Pons (tissue), 1 donor: ENCODE measurements around the gene FAM193B.
"Not testable (repeated sequence)": the region's sequence is repeated elsewhere in the genome, so short reads cannot be mapped to it uniquely, and the experiment has no call there.

Experiments
- DNase-seq: peaks from one replicate; pipeline ENCODE4 v3.0.0-alpha.2; 2016; ENCODE audit warnings: low spot score

Gene FAM193B

DNA sequence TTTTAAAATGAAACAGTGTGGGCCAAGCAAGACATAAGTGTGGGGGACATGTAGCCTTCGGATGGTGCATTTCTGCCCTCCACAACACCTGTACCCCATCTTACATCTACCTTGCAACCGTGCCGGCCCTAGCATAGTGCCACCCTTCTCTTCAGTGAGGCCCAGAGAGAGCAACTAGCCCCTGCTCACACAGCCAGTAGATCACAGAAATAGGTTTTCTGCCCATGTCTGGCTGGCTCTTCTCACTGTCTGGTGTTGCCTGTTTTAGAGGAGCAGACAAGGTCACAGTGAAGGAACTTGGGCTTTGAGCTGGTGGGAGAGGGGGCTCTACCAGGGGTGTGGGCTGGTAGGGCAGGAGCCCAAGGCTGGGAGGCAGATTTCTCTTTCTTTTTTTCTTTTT lies 68.1 kb downstream of the FAM193B start:
- no peak for DNase-seq

DNA sequence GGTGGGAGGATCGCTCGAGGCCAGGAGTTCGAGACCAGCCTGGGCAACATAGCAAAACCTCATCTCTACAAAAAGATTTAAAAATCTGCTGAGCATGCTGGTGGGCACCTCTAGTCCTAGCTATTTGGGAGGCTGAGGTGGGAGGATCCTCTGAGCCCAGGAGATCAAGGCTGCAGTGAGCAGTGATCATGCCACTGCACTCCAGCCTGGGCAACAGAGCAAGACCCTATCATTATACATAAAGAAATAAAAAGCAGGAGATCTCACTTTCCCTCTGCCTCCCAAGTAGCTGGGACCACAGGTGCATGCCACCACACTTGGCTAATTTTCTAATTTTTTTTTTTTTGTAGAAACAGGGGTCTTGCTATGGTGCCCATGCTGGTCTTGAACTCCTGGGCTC lies 68.6 kb downstream of the FAM193B start:
- not testable (repeated sequence) for DNase-seq

DNA sequence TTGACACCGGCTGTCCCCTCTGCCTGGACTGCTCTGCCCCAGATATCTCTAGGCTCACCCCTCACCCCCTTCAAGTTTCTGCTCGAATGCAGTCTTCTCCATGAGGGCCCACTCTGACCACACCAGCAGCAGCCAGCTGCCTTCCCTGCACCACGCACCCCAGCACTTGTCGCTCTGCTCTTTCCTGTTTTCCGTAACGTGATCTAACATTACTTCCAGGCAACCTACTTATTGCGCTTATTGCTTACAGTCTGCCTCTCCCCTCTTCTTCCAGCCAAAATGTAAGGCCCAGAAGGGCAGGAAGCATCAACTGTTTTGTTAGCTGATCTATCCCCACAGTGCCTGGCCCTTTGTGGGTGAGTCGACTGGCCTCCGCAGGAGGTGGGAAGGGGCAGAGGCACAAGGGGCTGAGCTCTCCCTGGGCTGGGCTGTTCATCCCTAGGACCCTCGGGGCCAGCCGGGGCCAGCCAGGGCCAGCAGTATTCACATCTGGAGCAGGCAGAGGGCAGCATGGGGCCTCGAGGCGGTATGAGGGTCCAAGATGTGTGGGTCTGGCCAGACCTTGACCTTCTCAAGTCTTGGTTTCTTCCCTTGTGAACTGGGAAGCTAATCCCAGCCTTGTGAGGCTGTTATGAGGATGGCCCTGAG lies 69.3 kb downstream of the FAM193B start:
- DNase-seq: no peak

DNA sequence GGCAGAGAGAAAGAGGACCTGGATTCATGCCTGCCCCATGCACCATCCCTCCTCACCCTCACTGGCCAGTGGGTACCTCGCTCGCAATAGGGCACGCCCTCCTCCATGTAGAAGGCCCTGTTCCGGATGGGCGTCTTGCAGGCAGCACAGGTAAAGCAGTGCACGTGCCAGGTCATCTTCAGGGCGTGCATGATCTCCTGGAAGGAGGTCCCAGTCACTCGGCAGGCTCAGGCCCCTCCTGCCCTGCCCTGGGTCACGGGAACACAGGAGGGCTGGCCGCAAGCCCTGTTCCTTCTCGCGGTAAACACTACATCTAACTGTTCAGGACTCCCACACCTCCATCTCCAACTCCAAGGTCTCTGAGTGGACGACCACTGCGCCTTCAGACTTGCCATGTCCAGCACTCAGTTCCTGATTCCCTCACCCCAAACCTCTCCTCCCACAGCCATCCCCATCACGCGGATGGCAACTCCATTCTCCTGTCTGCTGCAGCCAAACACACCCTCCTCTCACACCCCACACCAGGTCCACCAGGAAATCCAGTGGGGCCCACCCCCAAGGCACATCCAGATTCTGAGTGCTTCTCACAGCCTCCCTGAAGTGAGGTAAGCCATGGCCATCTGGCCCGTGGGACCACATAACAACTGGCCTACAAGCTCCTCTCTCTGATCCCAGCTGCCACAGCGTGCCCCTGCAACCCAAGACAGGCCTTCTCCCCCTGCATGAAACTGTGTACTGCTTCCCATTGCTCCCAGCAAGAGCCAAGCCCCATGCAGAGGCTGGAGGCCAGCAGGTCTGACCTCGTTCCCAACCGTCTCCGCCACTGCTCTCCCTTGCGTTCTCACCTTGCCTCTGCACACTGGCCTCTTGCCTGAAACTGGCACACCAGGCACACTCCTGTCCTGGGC lies 70.1 kb downstream of the FAM193B start:
- no peak for DNase-seq

DNA sequence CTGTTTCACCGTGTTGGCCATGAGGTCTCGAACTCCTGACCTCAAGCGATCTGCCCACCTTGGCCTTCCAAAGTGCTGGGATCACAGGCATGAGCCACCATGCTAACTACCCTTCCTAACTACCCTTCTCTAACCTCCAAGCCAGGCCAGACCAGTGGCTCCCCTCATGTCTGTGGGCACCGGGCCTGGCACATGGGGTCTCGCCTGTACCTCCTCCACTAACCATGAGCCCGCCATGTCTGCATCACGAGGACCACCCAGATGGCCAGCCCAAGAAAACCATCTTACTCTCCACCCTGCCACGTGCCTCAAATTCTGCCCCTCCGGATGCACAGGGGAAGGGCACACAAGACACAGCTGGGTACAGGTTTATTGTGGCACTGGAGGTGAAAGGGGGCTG lies 71.3 kb downstream of the FAM193B start:
- no peak for DNase-seq

DNA sequence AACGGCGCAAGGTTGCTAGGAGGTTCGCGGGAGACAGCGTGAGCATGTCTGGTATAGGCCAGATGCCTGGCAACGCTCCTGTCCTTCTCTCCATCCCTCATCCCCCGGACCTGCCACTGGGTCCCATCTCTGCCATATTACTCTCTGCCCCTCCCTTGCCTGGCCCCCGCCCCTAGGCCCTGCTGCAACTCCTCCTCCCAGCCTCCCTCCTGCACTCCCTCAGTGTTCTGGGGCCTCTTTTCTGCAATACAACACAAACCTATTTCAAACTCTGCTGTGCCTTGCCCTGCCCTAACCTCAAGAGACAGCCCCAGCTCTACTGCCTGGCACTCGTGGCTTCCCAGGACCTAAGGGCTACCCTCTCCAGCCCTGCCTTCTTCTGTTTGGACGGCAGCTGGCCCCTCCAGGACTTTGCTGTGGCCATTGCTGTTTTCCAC lies 72.0 kb downstream of the FAM193B start:
- no peak for DNase-seq

DNA sequence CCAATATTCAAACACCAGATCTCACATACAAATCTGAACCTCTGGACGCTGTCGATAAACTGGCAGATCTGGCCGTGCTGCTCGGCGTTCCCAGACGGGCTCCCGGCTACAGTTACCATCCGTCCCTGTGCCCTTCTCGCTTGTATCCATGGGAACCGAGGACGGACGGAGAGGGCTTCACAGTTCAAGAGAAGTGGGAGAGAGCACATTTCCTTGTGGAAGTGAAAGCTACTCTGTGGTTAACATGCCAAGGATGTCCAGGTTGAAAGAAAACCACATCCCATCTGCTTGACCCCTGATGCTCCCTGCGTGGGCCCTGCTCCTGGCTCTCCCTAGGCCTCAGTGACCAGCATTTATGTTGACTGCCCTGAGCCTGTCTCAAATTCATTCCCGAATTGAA lies 74.6 kb downstream of the FAM193B start:
- no peak for DNase-seq

DNA sequence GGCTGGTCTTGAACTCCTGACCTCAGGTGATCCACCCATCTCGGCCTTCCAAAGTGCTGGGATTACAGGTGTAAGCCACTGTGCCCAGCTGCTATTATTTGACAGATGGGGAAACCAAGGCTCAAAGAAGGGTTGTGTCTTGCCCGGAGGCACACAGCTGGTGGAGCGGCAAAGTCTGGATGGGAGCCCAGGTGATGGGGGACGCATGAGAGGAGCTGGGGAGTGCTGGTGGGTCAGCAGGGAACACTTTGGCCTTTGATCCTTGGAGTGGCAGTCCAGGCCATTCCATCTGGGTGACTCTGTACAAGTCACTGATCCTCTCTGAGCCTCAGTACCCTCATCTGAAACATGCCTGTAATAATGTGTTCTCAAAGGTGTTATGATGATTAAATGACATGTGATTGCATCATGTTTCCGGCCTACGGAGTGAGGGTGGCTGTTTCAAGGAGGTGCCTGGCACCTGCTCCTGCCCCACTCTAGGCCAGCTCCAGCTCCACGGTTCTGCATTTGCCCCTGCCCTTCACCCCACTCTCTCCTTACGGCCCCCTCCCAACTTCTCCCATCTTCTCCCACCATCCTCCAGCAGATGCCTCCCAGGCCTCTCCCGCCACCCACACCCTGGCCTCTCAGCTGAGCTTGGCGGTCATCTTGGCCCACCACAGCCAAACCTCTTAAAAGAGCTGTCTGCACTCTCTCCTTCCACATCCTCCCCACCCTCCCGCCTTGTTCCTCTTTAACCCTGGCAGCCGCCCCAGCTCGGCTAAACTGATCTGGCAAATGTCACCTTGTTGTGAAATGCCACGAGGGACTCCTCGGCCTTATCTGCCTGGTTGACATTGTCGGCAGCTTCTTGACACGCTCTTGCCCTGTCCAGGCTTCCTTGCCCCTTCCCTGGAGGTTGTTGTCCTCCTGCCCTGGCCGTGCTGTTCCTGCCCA lies 75.4 kb downstream of the FAM193B start:
- peak; percentile 55 for DNase-seq

DNA sequence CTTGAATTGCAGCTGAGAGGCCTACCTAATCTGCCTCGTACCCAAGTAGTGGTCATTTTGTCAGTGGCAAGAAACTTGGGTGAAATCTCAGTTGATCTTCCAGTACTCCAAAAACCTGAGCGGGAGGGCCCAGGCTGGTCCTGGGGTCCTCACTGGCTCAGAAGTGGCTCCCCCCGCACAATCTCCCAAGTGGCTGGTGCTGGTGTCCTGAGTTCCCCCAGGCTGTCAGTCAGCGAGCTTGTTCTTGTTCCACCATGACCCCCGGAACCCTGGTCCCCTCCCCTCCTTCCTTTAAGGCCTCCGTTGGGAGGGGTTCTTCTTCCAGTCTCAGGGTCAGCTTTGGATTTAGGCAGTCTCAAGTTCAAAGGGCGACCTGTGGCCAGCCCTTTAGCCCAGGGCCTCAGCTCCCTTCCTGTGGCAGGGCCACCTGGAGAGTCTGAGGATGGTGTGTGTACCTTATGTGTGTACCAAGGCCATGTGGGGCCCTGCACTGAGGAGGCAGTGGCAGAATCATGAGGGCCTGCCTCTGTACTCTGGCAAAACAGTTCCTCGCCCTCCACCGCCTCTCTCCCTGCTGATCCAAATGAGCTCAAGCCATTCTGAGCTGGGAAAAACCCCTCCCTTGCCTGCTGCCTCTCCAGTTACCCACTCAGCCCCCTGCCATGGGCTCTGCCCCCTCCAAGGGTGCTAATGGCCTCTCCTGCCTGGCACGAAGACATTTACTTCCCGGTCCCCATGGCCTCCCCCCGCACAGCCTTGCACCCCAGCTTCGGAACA lies 76.5 kb downstream of the FAM193B start:
- no peak for DNase-seq

DNA sequence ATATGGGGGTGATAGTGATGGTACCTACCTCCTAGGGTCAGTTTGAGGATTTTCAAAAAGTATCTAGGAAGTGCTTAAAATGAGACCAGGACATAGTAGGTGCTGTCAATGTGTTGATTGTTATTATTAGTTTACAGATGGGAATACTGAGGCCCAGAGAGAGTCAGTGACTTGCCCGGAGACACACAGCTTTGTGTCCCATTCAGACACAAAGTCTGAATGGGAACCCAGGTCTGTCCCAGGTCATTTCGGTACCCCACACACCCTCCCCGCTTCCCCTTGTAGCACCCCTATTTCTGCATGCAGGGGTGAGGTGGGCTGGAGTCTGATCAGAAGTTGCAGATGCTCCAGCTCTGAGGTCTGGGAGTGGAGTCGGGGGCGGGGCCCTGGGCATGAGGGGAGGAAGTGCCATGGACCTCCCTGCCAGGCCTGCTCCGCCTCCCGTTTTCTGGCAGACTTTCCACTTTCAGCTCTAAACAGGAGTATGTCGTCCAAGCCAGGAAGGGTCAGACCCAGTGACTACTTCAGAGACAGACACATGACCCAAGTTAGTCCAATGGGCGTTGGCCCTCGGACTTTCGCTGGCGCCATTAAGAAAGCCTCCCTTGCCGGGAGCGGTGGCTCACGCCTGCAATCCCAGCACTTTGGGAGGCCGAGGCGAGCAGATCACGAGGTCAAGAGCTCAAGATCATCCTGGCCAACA lies 77.7 kb downstream of the FAM193B start:
- DNase-seq: no peak

DNA sequence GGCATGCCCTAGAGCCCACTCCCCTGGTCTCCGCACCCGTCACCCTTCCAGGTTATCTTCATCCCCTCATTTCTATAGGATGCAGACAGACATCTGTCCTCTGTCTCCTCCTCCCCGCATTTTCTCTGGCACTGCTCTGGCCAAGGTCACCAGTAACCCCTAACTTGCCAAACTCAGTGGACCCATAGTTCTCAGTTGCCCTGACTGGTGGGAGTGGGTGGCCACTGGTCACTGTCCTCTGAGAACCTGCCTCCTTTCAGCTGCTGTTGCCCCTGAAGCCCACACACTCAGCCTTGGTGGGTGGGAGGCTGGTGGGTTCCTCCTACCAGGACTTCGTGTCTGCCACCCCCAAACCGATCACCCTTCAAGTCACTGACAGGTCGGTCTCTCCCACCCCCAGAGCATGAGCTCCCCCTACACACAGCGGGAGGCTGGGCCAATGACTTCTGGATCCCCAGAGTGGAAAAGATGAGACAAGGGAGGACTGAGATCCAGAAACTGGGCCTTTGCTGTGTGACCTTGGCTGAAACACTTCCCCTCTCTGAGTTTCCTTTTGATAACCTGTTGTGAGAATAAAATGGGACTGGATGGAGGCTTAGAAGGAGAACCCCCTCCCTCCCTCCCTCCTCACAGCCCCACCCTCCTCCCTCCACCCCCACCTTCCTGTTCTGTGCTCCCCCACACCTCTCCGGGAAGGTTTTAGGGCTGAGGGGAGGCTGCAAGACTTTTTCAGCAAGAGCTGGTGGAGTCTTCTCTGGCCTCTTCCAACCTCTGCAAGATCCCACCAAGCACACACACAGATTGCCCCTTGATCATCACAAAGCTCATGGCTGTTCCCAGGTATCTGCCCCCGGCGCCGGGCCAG lies 78.6 kb downstream of the FAM193B start:
- no peak for DNase-seq

DNA sequence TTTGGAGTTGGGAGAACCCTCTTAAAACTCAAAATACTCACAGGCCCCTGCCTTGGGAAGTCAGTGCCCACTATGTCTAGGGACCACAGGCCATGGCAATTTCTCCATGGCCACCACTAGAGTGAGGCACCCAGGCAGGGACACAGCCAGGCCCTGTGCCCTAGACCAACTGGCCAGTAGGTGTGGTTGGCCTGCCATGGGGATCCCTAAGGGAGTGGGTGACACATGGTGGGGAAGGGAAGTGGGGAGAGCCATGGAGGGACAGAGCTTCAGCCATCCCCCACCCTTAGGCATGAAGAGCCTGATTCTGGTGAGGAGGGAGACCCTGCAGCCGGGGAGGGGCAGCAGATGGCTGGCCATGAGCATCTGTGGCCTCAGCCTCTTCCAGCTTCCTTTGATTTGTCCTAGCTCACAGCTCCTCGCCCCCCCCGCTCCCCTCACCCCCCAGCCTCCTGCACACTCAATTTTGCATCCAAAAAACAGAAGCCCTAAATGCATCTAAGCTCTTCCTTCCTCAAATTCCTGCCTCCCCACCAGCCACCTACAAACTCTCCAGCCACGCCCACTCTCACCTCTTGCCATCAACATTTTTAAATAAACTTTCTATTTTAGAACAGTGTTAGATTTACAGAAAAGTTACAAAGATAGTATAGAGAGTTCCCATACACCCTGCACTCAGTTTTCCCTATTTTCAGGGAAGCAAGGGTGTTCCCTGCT lies 79.4 kb downstream of the FAM193B start:
- DNase-seq: no peak

DNA sequence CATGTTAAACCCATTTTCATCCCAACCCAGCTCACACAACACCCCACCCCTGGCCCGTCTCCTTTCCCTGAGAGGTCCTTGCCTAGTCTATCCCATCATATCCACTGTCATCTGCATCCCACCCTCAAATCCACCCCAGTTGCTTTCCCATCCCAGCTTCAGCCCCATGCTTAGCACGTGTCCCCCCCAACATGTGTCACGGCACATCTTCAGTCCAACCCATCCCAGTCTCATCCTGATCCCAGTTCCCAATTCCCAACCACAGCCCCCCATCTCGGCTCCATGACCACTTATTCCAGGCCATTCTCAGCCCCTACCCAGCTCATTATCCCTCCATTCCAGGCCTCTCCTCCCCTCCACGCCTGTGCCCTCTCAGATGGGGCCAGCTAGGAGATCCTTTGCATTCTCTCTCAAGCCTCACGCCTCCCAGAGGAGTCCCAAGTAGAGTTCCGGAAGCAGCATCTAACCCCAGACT lies 80.3 kb downstream of the FAM193B start:
- no peak for DNase-seq

DNA sequence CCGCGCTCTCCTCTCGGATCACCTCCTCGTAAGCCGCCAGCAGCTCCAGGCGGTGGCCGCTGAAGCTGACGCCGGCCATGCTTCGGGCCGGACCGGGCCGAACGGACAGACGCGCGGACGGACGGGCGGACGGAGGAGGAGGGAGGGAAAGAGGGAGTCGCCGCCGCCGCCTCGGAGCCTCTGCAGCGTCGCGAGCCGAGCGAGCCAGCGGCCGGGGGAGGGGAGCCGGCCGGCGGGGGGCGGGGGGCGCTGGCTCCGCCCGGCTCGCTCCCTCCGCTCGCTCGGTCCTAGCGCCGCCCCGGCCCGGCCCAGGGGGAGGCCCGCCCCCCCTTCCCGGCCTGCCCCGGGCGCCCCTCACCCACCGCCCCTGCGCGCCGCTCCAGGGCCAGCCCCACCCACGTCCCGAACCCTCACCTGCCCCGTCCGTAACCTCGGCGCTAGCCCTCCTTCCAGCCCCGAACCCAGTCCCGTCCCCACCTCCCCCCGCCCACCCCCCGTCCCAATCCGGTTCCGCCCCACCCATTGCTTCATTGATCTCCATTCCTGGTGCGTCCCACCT lies 80.8 kb downstream of the FAM193B start, which contains the start of gene DBN1:
TSS of gene DBN1 (minus strand) at position 192 of the 559 bp plus-strand sequence. CDS start at position 79, 113 bp downstream.
- no peak for DNase-seq

DNA sequence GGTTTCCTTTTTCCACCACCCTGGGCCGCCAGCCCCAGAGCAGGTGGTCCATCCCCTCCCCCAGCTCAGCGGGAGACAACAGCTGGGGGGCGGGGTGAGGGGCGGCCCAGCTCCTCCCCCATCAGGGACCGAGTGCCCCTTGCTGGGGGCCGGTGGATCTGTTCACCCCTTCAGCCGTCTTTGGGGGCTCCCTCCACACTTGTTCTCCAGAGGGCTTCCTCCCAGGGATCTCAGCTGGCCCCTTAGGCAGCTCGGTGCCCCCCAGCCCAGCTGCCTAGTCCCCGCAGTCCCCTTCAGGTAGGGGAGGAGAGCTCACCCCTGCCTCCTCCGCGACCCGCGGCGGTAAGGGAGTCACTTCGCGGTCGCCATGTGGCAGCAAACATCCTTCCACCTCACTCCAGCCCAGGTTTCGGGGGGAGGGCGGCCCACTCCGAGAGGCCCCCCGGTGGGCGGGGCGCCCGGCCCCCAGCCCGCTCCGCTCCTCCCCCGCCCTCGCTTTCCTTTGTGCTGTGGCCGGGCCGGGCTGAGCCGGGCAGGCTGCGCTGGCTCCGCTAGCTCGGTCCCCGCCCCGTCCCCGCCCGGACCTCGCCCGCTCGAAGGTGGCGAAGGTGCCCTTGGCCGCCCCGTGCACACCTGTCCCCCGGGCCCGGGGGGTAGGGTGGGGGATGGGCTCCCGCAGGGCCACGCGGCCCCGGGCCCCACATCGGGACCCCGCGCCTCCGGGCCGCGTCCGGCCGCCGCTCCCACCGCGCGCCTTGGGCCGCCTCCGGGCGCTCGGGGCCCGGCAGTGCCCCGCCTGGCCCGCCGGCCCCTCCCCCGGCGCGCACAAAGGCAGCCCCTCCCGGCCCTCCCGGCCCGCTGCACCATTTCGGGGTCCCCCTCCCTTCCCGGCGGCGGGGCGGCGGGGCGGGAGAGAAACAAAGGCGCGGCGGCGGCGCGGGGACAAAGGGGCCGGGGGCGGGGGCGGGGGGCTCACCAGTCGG lies 81.6 kb downstream of the FAM193B start:
- DNase-seq: no peak

DNA sequence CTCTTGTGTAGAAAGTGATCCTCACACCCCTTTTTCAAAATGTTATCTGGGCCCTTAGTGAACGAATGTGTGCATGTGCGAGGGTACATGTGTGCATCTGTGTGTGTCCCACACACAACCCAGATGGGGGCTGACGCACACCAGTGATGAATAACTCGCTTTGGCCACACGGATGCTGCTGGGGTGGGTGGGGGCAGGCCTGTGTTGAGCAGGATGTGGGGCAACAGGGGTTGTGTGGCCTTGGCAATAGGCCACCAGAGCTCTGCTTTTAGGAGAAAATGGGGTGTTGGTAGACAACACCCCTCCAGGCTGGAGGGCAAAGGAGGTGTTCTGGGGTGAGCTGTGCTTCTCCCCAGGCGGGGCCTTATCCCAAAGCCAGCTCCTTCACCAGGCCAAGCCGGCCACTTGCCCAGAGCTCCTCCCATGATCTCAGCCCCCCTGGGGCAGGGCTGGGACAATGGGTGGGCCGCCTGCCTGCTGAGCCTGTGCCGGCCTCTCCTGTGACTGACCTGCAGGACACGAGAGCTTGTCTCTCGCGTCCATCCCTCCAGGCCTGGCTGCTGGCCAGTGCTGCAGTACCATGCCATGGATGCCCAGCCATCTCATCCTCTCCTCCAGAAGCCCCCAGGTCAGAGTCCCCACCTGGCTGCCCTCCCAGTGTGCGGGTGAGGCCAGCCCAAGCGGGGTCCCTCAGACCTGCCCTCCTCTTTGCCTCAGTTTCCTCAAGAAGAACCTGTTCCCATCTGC lies 82.6 kb downstream of the FAM193B start:
- DNase-seq: no peak
